ENCODE data around the gene PPP1CB. TPM values are rescaled to one million over a fixed set of nuclear protein-coding genes. Genes with fewer than 3 reads are reported as not detected.

Gene PPP1CB
- total and polyA plus RNA-seq, 4 donors = 85.7 to 309 (median 181) TPM

- H3K4me3 ChIP-seq = no peak overlapping the region
- 66 to 75% methylated on average over 3 of the region's 3 CpGs for WGBS, 2 donors
- H3K4me1 ChIP-seq (ENCODE audit: control insufficient read depth in 5 of 5, insufficient read depth in 5 of 5, low read length in 5 of 5) = peaks cover under 1 to 30% (median 11%) of the 10 kb centered on the region in 5 donors
- ATAC-seq (ENCODE audit: insufficient read depth, low FRiP score) (no peak), DNase-seq (no peak)
- peak overlapping the region in 1 of 2 donors; percentile 15 for H3K27ac ChIP-seq (ENCODE audit: low read depth in 1 of 2, low read length in 1 of 2)
- no peaks in the 10 kb centered on the region for H3K27me3 ChIP-seq (ENCODE audit: control insufficient read depth in 3 of 3, insufficient read depth in 3 of 3, low read length in 2 of 3)
- peak overlapping the region in 1 of 2 donors; percentile 32 for H3K9ac ChIP-seq (ENCODE audit: insufficient read depth in 1 of 2, low read length in 2 of 2)
- H3K9me3 ChIP-seq (ENCODE audit: control insufficient read depth in 4 of 4, insufficient read depth in 3 of 4, low read length in 3 of 4) = no peaks in the 10 kb centered on the region
- H3K36me3 ChIP-seq (ENCODE audit: control insufficient read depth in 4 of 4, insufficient read depth in 4 of 4, low read length in 4 of 4) = peaks cover 3 to 9% (median 7%) of the 10 kb centered on the region in 4 donors
- no peak for TF ChIP-seq CTCF (IDR thresholded peaks at IDR 0.05; ENCODE audit: control extremely low read depth, extremely low read depth)
Observed at GRCh38 chr2:28755421-28755820, 3.8 kb downstream of the PPP1CB start.

GRCh38 chr2:28758459-28758858 lies 6.8 kb downstream of the PPP1CB start:
- Histone ChIP-seq H3K4me1 (ENCODE audit: control insufficient read depth in 5 of 5, insufficient read depth in 5 of 5, low read length in 5 of 5) (peaks cover 0 to 27% (median 9%) of the 10 kb centered on the region in 5 donors), H3K27ac (ENCODE audit: low read depth in 1 of 2, low read length in 1 of 2) (no peak overlapping the region), H3K36me3 (ENCODE audit: control insufficient read depth in 4 of 4, insufficient read depth in 4 of 4, low read length in 4 of 4) (peaks cover 0 to 19% (median 5%) of the 10 kb centered on the region in 4 donors), H3K27me3 (ENCODE audit: control insufficient read depth in 3 of 3, insufficient read depth in 3 of 3, low read length in 2 of 3) (no peaks in the 10 kb centered on the region), H3K9ac (ENCODE audit: insufficient read depth in 1 of 2, low read length in 2 of 2) (no peak overlapping the region), H3K4me3 (no peak overlapping the region), H3K9me3 (ENCODE audit: control insufficient read depth in 4 of 4, insufficient read depth in 3 of 4, low read length in 3 of 4) (no peaks in the 10 kb centered on the region)
- no peak for DNase-seq
- WGBS, 2 donors = 79 to 91% methylated on average over 2 of the region's 2 CpGs
- no peak for TF ChIP-seq CTCF (IDR thresholded peaks at IDR 0.05; ENCODE audit: control extremely low read depth, extremely low read depth)
- ATAC-seq (ENCODE audit: insufficient read depth, low FRiP score) = no peak

GRCh38 chr2:28761420-28761819 lies 9.8 kb downstream of the PPP1CB start:
- Histone ChIP-seq H3K27ac (ENCODE audit: low read depth in 1 of 2, low read length in 1 of 2) (no peak overlapping the region), H3K9me3 (ENCODE audit: control insufficient read depth in 4 of 4, insufficient read depth in 3 of 4, low read length in 3 of 4) (no peaks in the 10 kb centered on the region), H3K36me3 (ENCODE audit: control insufficient read depth in 4 of 4, insufficient read depth in 4 of 4, low read length in 4 of 4) (peaks cover 0 to 19% (median 5%) of the 10 kb centered on the region in 4 donors), H3K27me3 (ENCODE audit: control insufficient read depth in 3 of 3, insufficient read depth in 3 of 3, low read length in 2 of 3) (no peaks in the 10 kb centered on the region), H3K9ac (ENCODE audit: insufficient read depth in 1 of 2, low read length in 2 of 2) (no peak overlapping the region), H3K4me3 (no peak overlapping the region), H3K4me1 (ENCODE audit: control insufficient read depth in 5 of 5, insufficient read depth in 5 of 5, low read length in 5 of 5) (peaks cover 0 to 29% (median 6%) of the 10 kb centered on the region in 5 donors)
- WGBS, 2 donors = 88 to 90% methylated on average over 3 of the region's 3 CpGs
- TF ChIP-seq CTCF (IDR thresholded peaks at IDR 0.05; ENCODE audit: control extremely low read depth, extremely low read depth) = no peak
- no peak for DNase-seq
- no peak for ATAC-seq (ENCODE audit: insufficient read depth, low FRiP score)

All from lung (tissue), 12 donors.